A549 (cell line): ENCODE measurements around the gene KRTAP12-4. TPM values are rescaled to one million over a fixed set of nuclear protein-coding genes. Genes with fewer than 3 reads are reported as not detected.

Experiments
- ATAC-seq, 2 experiments: fragments of 200-7000 bp in 1 of 2; fragments of >200 bp in 1 of 2; cut with Nextera tagmentation in 1 of 2; cut with Tn5 transposase in 1 of 2; 3 replicates each; pipeline versions ENCODE4 v1.8.0 to v1.9.1; 2018 to 2020; ENCODE audit warnings: mild to moderate bottlenecking in 1 of 2, moderate library complexity in 1 of 2
- CTCF ChIA-PET: fragments of 300-600 bp; sonication (Branson Sonifier 250); formaldehyde crosslinking; extraction: SDS; loops from one replicate; lab custom pipeline; 2021; ENCODE audit warnings: antibody characterized with exemption, inconsistent platforms; lab: Yijun Ruan, JAX
- POLR2A ChIA-PET: fragments of 350-600 bp; formaldehyde crosslinking; extraction: SDS; loops from one replicate; lab custom pipeline; 2021; ENCODE audit warnings: antibody characterized with exemption, inconsistent platforms; lab: Yijun Ruan, JAX
- DNase-seq, 2 experiments: peaks; one replicate each; pipeline versions ENCODE4 v3.0.0 to v3.0.0-alpha.2; 2011 to 2016; ENCODE audit warnings: low read depth in 1 of 2, low spot score in 1 of 2
- FAIRE-seq: peaks from 2 replicates; lab custom pipeline; 2011; peaks lifted over from hg19 to GRCh38; lab: Jason Lieb, UNC
- H3K27ac ChIP-seq, 2 experiments: fragments of >200 bp; sonication (Bioruptor Twin); formaldehyde crosslinking; 3 replicates each; pipeline ENCODE4 v1.5.1; 2016 to 2017
- H3K4me1 ChIP-seq: fragments of >200 bp; sonication (Bioruptor Twin); formaldehyde crosslinking; 3 replicates; pipeline ENCODE4 v1.6.1; 2016
- H3K4me2 ChIP-seq: fragments of >200 bp; sonication (Bioruptor Twin); formaldehyde crosslinking; 3 replicates; pipeline ENCODE4 v1.6.1; 2016
- H3K4me3 ChIP-seq: fragments of >200 bp; sonication (Bioruptor Twin); formaldehyde crosslinking; 3 replicates; pipeline ENCODE4 v1.5.1; 2016
- H3K9me3 ChIP-seq: fragments of >200 bp; sonication (Bioruptor Twin); formaldehyde crosslinking; 3 replicates; pipeline ENCODE4 v1.6.1; 2016
- ATOH8 ChIP-seq: fragments of 250-450 bp; sonication (Bioruptor Pico); IDR thresholded peaks from 2 replicates; pipeline ENCODE4 v1.5.0; 2020; ENCODE audit warnings: low read depth, mild to moderate bottlenecking, moderate library complexity
- BHLHE40 ChIP-seq: IDR thresholded peaks from 2 replicates; pipeline ENCODE4 v1.6.1; 2012; ENCODE audit warnings: low read depth, low read length, inconsistent platforms
- CBX8 ChIP-seq: fragments of 200-600 bp; sonication (generic); IDR thresholded peaks from 2 replicates; pipeline ENCODE4 v1.6.1; 2016
- CHD2 ChIP-seq: fragments of 150-350 bp; IDR thresholded peaks from 2 replicates; pipeline ENCODE4 v1.6.1; 2014; ENCODE audit warnings: low read length; ENCODE audit not compliant: partially characterized antibody
- EHF ChIP-seq: fragments of 250-450 bp; sonication (Bioruptor Pico); IDR thresholded peaks from 2 replicates; pipeline ENCODE4 v1.5.0; 2020; ENCODE audit warnings: mild to moderate bottlenecking
- EHMT2 ChIP-seq: fragments of 200-600 bp; sonication (generic); IDR thresholded peaks from 2 replicates; pipeline ENCODE4 v1.6.1; 2016; ENCODE audit warnings: antibody characterized with exemption, low read depth, mild to moderate bottlenecking, moderate library complexity
- ELK1 ChIP-seq: fragments of 150-350 bp; IDR thresholded peaks from 2 replicates; pipeline ENCODE4 v1.6.1; 2014; ENCODE audit warnings: low read depth, mild to moderate bottlenecking, low read length
- ESRRA ChIP-seq: fragments of 150-350 bp; IDR thresholded peaks from 2 replicates; pipeline ENCODE4 v1.6.1; 2014; ENCODE audit warnings: mild to moderate bottlenecking, low read length, borderline replicate concordance
- FOSB ChIP-seq: fragments of 250-450 bp; sonication (Bioruptor Pico); IDR thresholded peaks from 2 replicates; pipeline ENCODE4 v1.5.0; 2020; ENCODE audit warnings: mild to moderate bottlenecking, moderate library complexity
- FOSL2 ChIP-seq, 2 experiments: fragments of 450-650 bp in 1 of 2; fragments of >200 bp in 1 of 2; sonication (Bioruptor Twin) in 1 of 2; formaldehyde crosslinking; IDR thresholded peaks; 2 replicates each; pipeline versions ENCODE4 v1.5.0 to v1.6.1; 2016 to 2020; ENCODE audit warnings: mild to moderate bottlenecking in 1 of 2, moderate library complexity in 1 of 2
- GATA3 ChIP-seq: IDR thresholded peaks from 2 replicates; pipeline ENCODE4 v1.6.1; 2012; ENCODE audit warnings: borderline replicate concordance
- HDAC2 ChIP-seq: fragments of 200-600 bp; sonication (generic); IDR thresholded peaks from 2 replicates; pipeline ENCODE4 v1.6.1; 2016
- HES2 ChIP-seq: fragments of >200 bp; sonication (Bioruptor Twin); formaldehyde crosslinking; IDR thresholded peaks from 2 replicates; pipeline ENCODE4 v1.6.1; 2016
- HEYL ChIP-seq: fragments of 250-450 bp; sonication (Bioruptor Pico); IDR thresholded peaks from 2 replicates; pipeline ENCODE4 v1.8.0; 2021; ENCODE audit warnings: mild to moderate bottlenecking, moderate library complexity
- HOXA7 ChIP-seq: fragments of 250-450 bp; sonication (Bioruptor Pico); IDR thresholded peaks from 2 replicates; pipeline ENCODE4 v1.5.0; 2020; ENCODE audit warnings: mild to moderate bottlenecking, moderate library complexity
- HOXB5 ChIP-seq: fragments of 250-450 bp; sonication (Bioruptor Pico); IDR thresholded peaks from 2 replicates; pipeline ENCODE4 v1.5.0; 2020; ENCODE audit warnings: mild to moderate bottlenecking, moderate library complexity
- JUN ChIP-seq, 2 experiments: fragments of >200 bp; sonication (Bioruptor Twin); formaldehyde crosslinking; IDR thresholded peaks; 2 replicates in 1 of 2; 3 replicates in 1 of 2; pipeline ENCODE4 v1.6.1; 2016 to 2017
- KDM5A ChIP-seq: fragments of 200-600 bp; sonication (generic); IDR thresholded peaks from 2 replicates; pipeline ENCODE4 v1.6.1; 2016; ENCODE audit warnings: antibody characterized with exemption, mild to moderate bottlenecking
- MAFK ChIP-seq: fragments of 450-650 bp; IDR thresholded peaks from 2 replicates; pipeline ENCODE4 v1.6.1; 2014; ENCODE audit not compliant: partially characterized antibody
- MAX ChIP-seq: IDR thresholded peaks from 2 replicates; pipeline ENCODE4 v1.6.1; 2012
- MAZ ChIP-seq: fragments of 150-350 bp; IDR thresholded peaks from 2 replicates; pipeline ENCODE4 v1.6.1; 2014; ENCODE audit warnings: antibody characterized with exemption, low read depth, low read length, borderline replicate concordance
- MYC ChIP-seq: IDR thresholded peaks from 2 replicates; pipeline ENCODE4 v1.6.1; 2012; ENCODE audit warnings: mild to moderate bottlenecking, inconsistent platforms, low read length, improper control_type of control experiment, borderline replicate concordance
- POLR2A ChIP-seq: IDR thresholded peaks from 2 replicates; pipeline ENCODE4 v1.6.1; 2012; ENCODE audit warnings: mild to moderate bottlenecking, low read length
- RAD21 ChIP-seq, 2 experiments: fragments of >200 bp in 1 of 2; sonication (Bioruptor Twin) in 1 of 2; formaldehyde crosslinking in 1 of 2; IDR thresholded peaks in 1 of 2; conservative IDR thresholded peaks in 1 of 2; 2 replicates in 1 of 2; 3 replicates in 1 of 2; pipeline ENCODE4 v1.6.1; 2012 to 2018; ENCODE audit warnings: inconsistent platforms in 1 of 2
- RARB ChIP-seq: fragments of 250-450 bp; sonication (Bioruptor Pico); IDR thresholded peaks from 2 replicates; pipeline ENCODE4 v1.8.0; 2021; ENCODE audit warnings: mild to moderate bottlenecking, moderate library complexity
- RFX5 ChIP-seq: fragments of 450-650 bp; IDR thresholded peaks from 2 replicates; pipeline ENCODE4 v1.7.1; 2014; ENCODE audit warnings: antibody characterized with exemption, mild to moderate bottlenecking, moderate library complexity
- RNF2 ChIP-seq: fragments of 200-600 bp; sonication (generic); IDR thresholded peaks from 2 replicates; pipeline ENCODE4 v1.6.1; 2016; ENCODE audit warnings: low read depth, mild to moderate bottlenecking, antibody characterized with exemption, moderate library complexity, borderline replicate concordance
- TFCP2L1 ChIP-seq: fragments of 250-450 bp; sonication (Bioruptor Pico); IDR thresholded peaks from 2 replicates; pipeline ENCODE4 v1.5.0; 2021; ENCODE audit warnings: mild to moderate bottlenecking
- TP53 ChIP-seq: fragments of 250-450 bp; sonication (Bioruptor Pico); IDR thresholded peaks from 2 replicates; pipeline ENCODE4 v1.5.0; 2021; ENCODE audit warnings: mild to moderate bottlenecking, moderate library complexity
- USF2 ChIP-seq: fragments of 450-650 bp; IDR thresholded peaks from 2 replicates; pipeline ENCODE4 v1.6.1; 2014; ENCODE audit warnings: antibody characterized with exemption
- ZC3H11A ChIP-seq: fragments of 450-650 bp; IDR thresholded peaks from 2 replicates; pipeline ENCODE4 v1.6.1; 2014; ENCODE audit warnings: antibody characterized with exemption, mild to moderate bottlenecking
- ZFP36 ChIP-seq: fragments of 450-650 bp; IDR thresholded peaks from 2 replicates; pipeline ENCODE4 v1.6.1; 2014; ENCODE audit warnings: borderline replicate concordance; ENCODE audit not compliant: partially characterized antibody
- ZNF302 ChIP-seq: fragments of 250-450 bp; sonication (Bioruptor Pico); IDR thresholded peaks from 2 replicates; pipeline ENCODE4 v1.9.0; 2021; ENCODE audit warnings: inconsistent platforms, mild to moderate bottlenecking, moderate library complexity
- ZSCAN20 ChIP-seq: fragments of 250-450 bp; sonication (Bioruptor Pico); IDR thresholded peaks from 2 replicates; pipeline ENCODE4 v1.8.0; 2022; ENCODE audit warnings: mild to moderate bottlenecking, moderate library complexity
- WGBS: methylation state at CpG from one replicate; pipeline ENCODE4 v1.1.6; 2017; ENCODE audit errors: missing lambda C conversion rate; 5-methylcytosine and 5-hydroxymethylcytosine counted together
- polyA plus RNA-seq, 4 experiments: library from polyadenylated mRNA; depleted of rRNA in 3 of 4; stranded (reverse); fragments of >200 nt; fragmentation: RNase III in 1 of 4; extraction: RNeasy Plus Mini Kit Qiagen cat#74134 plus additional on column Dnase treatment in 1 of 4; gene quantifications; 2 replicates in 3 of 4; 3 replicates in 1 of 4; pipeline ENCODE4 v1.2.3, GENCODE V29; 2011 to 2017

The KRTAP12-4 gene
- polyA plus RNA-seq, 2 of the 4 experiments (the other 2 are of a cell fraction) = not detected

DNA sequence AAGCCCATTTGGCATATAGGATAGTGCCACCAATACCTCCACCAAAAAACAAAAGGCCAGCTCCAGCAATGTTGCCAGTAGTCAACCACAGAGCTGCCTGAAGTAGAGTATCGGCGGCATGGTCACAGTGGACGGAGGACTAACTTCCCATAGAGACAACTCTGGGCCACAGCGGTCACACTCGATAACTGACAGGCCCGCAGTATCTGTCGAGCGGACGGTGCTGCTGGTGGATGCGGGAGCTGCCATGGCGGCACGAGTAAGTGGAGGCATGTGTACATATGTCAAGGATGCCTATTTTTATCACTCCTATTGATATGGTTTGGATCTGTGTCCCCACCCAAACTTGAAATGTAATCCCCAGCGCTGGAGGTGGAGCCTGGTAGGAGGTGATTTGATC lies 23.4 kb upstream of the KRTAP12-4 start:
- H3K27ac ChIP-seq = no peak overlapping the region
- no peaks in the 10 kb centered on the region for H3K4me1 ChIP-seq
- no peaks in the 10 kb centered on the region; the same call in 2 of the 3 replicates for H3K9me3 ChIP-seq
- DNase-seq (no peak), FAIRE-seq (no peak), ATAC-seq (no peak)
- H3K4me2 ChIP-seq = no peak overlapping the region
- WGBS = 72% methylated on average over 13 of the region's 13 CpGs
- no peak for TF ChIP-seq FOSB (CRISPR knock-in tag)
- TF ChIP-seq RNF2 = no peak
- TF ChIP-seq TFCP2L1 (CRISPR knock-in tag) = no peak
- TF ChIP-seq ZSCAN20 = no peak
- TF ChIP-seq ZNF302 (CRISPR knock-in tag) = no peak
- no peak for TF ChIP-seq ESRRA
- no peak for TF ChIP-seq HOXB5 (CRISPR knock-in tag)
- TF ChIP-seq GATA3 = no peak
- TF ChIP-seq ZFP36 = no peak
- no peak for TF ChIP-seq CHD2
- TF ChIP-seq RFX5 = no peak
- TF ChIP-seq HOXA7 (CRISPR knock-in tag) = no peak
- TF ChIP-seq MAZ = no peak
- POLR2A ChIA-PET = no interaction called here
- CTCF ChIA-PET = no interaction called here
- H3K4me3 ChIP-seq = no peak overlapping the region

DNA sequence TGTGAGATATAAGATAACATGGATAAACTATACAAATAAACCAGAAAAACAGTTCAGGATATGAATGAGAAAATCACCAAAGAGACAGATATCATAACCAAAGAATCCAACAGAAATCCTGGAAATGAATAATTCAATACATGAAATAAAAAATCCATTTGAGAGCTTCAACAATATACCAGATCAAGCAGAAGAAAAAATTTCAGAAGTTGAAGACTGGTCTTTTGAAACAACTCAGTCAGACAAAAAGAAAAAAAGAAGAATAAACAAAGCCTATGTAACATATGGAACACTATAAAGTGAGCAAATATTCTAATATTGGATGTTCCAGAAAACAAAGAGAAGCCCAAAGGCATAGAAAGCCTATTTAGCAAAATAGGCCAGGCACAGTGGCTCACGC lies 17.5 kb upstream of the KRTAP12-4 start:
- no peak overlapping the region for H3K4me3 ChIP-seq
- FAIRE-seq = no peak
- ATAC-seq = no peak
- TF ChIP-seq HES2 = no peak
- no peak for TF ChIP-seq GATA3
- no peak for TF ChIP-seq HOXB5 (CRISPR knock-in tag)
- TF ChIP-seq POLR2A = no peak
- TF ChIP-seq HOXA7 (CRISPR knock-in tag) = no peak
- no peak for TF ChIP-seq CBX8
- TF ChIP-seq CHD2 = no peak
- TF ChIP-seq USF2 = no peak
- TF ChIP-seq HEYL (CRISPR knock-in tag) = no peak
- TF ChIP-seq HDAC2 = no peak
- no peak for TF ChIP-seq RARB (CRISPR knock-in tag)
- TF ChIP-seq ZNF302 (CRISPR knock-in tag) = no peak
- TF ChIP-seq EHMT2 = no peak
- TF ChIP-seq KDM5A = no peak
- TF ChIP-seq ZSCAN20 = no peak
- no peak for TF ChIP-seq FOSL2 (IDR thresholded peaks at IDR 0.05)
- TF ChIP-seq FOSL2 (CRISPR knock-in tag; IDR thresholded peaks at IDR 0.05) = no peak
- no peak for TF ChIP-seq BHLHE40
- POLR2A ChIA-PET = no interaction called here
- CTCF ChIA-PET = no interaction called here
- H3K27ac ChIP-seq = no peak overlapping the region
- no peak overlapping the region for H3K4me2 ChIP-seq
- no peaks in the 10 kb centered on the region for H3K4me1 ChIP-seq
- H3K9me3 ChIP-seq = peaks cover 9% of the 10 kb centered on the region; the same call in 1 of the 3 replicates
- 63% methylated on average over 1 of the region's 1 CpG for WGBS
- DNase-seq = no peak

GRCh38 chr21:44670642-44671432 lies 16.4 kb upstream of the KRTAP12-4 start:
- FAIRE-seq (no peak), DNase-seq (no peak), ATAC-seq (no peak)
- ChIA-PET POLR2A (no interaction called here), CTCF (interaction anchor here (0.6 kb wide), 1 partner anchor 1469 kb away, joined by 3 read pairs; no protein-coding TSS in a partner anchor)
- Histone ChIP-seq H3K4me1 (no peaks in the 10 kb centered on the region), H3K4me2 (no peak overlapping the region), H3K9me3 (peaks cover 9% of the 10 kb centered on the region; the same call in 1 of the 3 replicates), H3K4me3 (no peak overlapping the region), H3K27ac (no peak overlapping the region)
- no peak for TF ChIP-seq ZC3H11A
- TF ChIP-seq MAX = no peak
- TF ChIP-seq MAFK = no peak
- no peak for TF ChIP-seq MYC
- no peak for TF ChIP-seq EHF (CRISPR knock-in tag)
- no peak for TF ChIP-seq ATOH8 (CRISPR knock-in tag)
- no peak for TF ChIP-seq GATA3
- TF ChIP-seq CBX8 = no peak
- TF ChIP-seq TP53 = no peak
- no peak for TF ChIP-seq HOXA7 (CRISPR knock-in tag)
- TF ChIP-seq ELK1 = no peak
- no peak for TF ChIP-seq KDM5A
- no peak for TF ChIP-seq RAD21 (conservative IDR thresholded peaks at IDR 0.05 in 1 of 2, IDR thresholded peaks at IDR 0.05 in 1 of 2)
- TF ChIP-seq RNF2 = no peak
- TF ChIP-seq JUN (IDR thresholded peaks at IDR 0.05) = no peak
- WGBS = 13% methylated on average over 3 of the region's 3 CpGs
